ENCODE measurements around the gene PELI1.

Gene PELI1

DNA sequence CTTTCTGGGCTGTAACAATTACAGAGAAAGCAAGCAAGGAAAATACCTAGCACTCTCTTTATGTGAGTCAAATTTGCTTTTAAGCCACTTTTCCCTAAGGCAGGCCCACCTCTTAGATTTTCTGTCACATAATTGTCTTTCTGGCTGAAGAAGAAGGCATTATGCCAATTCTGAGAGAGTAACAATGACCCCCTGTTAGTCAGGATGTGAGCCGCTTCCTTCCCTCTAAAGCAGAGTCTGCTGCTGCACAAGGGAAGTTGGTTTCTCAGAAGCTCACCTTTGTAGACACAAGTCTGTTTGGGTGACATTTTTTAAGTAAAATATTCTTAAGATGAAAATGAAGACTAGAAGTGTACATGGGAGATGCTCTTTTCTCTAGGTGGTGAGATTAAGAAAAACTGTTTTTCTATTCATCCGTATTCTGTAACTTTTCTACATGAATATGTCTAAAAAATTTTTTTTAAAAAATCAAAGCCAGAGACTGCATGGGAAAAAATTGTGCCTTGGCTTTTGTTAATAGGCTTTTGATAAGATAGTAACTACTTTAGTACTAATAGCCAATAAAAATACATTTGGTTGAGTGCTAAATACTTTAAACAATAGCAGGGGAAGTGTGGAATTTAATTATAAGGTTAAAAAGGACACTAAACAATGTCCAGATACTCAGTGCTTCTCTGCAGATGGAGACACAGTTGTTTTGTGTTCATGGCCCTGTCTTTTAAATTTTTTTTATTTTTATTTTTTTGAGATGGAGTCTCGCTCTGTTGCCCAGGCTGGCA is 91.6 kb downstream of the PELI1 start:
- TF ChIP-seq CTCF (IDR thresholded peaks at IDR 0.05; ENCODE audit: low read depth, low read length), result no peak
- DNase-seq (ENCODE audit: extremely low read depth, low read depth), result no peak

GRCh38 chr2:64049633-64050220 is 94.5 kb downstream of the PELI1 start:
- peak; percentile 38 for DNase-seq (ENCODE audit: extremely low read depth, low read depth)
- peak; percentile 94 for TF ChIP-seq CTCF (IDR thresholded peaks at IDR 0.05; ENCODE audit: low read depth, low read length)

DNA sequence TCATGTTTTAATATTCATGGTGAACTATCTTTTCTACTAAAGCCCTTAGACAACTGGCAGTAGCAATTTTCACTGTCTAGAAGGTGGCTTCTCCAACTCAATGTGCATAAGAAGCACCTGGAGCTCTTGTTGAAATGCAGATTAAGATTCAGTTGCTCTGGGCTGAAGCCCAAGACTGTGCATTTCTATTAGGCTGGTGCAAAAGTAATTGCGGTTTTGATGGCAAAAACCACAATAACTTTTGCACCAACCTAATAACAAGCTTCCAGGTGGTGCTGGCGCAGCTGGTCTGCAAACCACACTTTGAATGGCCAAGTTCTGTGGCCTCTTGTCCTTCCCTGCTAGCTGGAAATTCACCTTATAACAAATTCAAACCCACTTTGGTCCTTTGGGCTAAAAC is 98.3 kb downstream of the PELI1 start:
- TF ChIP-seq CTCF (IDR thresholded peaks at IDR 0.05; ENCODE audit: low read depth, low read length), result no peak
- no peak for DNase-seq (ENCODE audit: extremely low read depth, low read depth)

Measured in AG09319 (cell line).